A549 (cell line): ENCODE results near the gene PRDM5.

ENCODE experiments used
- CEBPB ChIP-seq, 2 experiments: fragments of >200 bp in 1 of 2; sonication (Bioruptor Twin) in 1 of 2; formaldehyde crosslinking in 1 of 2; IDR thresholded peaks; 2 replicates each; pipeline ENCODE4 v1.6.1; 2012 to 2016
- MYC ChIP-seq: IDR thresholded peaks from 2 replicates; pipeline ENCODE4 v1.6.1; 2012; ENCODE audit warnings: mild to moderate bottlenecking, inconsistent platforms, low read length, improper control_type of control experiment, borderline replicate concordance
- NR3C1 ChIP-seq: fragments of >200 bp; sonication (Bioruptor Twin); formaldehyde crosslinking; IDR thresholded peaks from 3 replicates; pipeline ENCODE4 v1.6.1; 2017
- TF ChIP-seq, protein P1 (sequence below): fragments of >200 bp; sonication (Bioruptor Twin); formaldehyde crosslinking; IDR thresholded peaks from 3 replicates; pipeline ENCODE4 v1.5.1; 2016
- TF ChIP-seq, protein P2 (sequence below): fragments of 450-650 bp; IDR thresholded peaks from 2 replicates; pipeline ENCODE4 v1.6.1; 2014; ENCODE audit warnings: antibody characterized with exemption

DNA sequence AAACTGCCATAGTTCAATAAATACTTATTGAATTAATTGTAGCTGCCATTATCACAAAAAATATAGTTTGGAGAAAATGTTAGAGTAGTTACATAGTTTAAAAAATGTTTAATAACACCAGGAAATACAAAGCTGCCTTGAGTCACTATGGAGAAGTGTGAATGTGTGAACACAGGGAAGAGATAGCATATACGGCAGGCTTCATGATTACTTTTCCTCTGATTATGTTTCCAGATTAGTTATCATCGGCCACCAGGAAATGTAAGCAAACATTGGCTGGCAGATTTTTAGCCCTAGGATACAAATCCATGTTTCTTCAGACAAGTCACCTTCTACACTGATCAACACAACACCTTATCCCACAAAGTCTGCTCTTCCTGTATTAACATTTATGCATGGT lies 4.4 kb downstream of the PRDM5 start:
- TF ChIP-seq, protein P1, sequence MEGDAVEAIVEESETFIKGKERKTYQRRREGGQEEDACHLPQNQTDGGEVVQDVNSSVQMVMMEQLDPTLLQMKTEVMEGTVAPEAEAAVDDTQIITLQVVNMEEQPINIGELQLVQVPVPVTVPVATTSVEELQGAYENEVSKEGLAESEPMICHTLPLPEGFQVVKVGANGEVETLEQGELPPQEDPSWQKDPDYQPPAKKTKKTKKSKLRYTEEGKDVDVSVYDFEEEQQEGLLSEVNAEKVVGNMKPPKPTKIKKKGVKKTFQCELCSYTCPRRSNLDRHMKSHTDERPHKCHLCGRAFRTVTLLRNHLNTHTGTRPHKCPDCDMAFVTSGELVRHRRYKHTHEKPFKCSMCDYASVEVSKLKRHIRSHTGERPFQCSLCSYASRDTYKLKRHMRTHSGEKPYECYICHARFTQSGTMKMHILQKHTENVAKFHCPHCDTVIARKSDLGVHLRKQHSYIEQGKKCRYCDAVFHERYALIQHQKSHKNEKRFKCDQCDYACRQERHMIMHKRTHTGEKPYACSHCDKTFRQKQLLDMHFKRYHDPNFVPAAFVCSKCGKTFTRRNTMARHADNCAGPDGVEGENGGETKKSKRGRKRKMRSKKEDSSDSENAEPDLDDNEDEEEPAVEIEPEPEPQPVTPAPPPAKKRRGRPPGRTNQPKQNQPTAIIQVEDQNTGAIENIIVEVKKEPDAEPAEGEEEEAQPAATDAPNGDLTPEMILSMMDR: no peak
- TF ChIP-seq NR3C1 (no peak), MYC (no peak), CEBPB (IDR thresholded peaks at IDR 0.05) (no peak)
- TF ChIP-seq, protein P2, sequence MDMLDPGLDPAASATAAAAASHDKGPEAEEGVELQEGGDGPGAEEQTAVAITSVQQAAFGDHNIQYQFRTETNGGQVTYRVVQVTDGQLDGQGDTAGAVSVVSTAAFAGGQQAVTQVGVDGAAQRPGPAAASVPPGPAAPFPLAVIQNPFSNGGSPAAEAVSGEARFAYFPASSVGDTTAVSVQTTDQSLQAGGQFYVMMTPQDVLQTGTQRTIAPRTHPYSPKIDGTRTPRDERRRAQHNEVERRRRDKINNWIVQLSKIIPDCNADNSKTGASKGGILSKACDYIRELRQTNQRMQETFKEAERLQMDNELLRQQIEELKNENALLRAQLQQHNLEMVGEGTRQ: no peak
